HepG2 (cell line): ENCODE data around the gene ENTREP3. TPM values are rescaled to one million over a fixed set of nuclear protein-coding genes. Genes with fewer than 3 reads are reported as not detected.

Experiments
- ASH2L ChIP-seq: fragments of 300-600, 200-600 bp; sonication (generic); IDR thresholded peaks from 2 replicates; pipeline ENCODE4 v1.7.0; 2017; ENCODE audit warnings: low read depth, mild to moderate bottlenecking, moderate library complexity, mixed read lengths, low read length; ENCODE audit not compliant: insufficient read length
- ATF7-NPFF ChIP-seq: sonication (generic); formaldehyde crosslinking; IDR thresholded peaks from 2 replicates; pipeline ENCODE4 v1.8.1; 2023; ENCODE audit warnings: mild to moderate bottlenecking, low read depth, missing genetic modification reagents, moderate library complexity
- GATAD1 ChIP-seq: IDR thresholded peaks from 2 replicates; pipeline ENCODE4 v1.6.1; 2016; ENCODE audit warnings: missing genetic modification reagents, missing compliant biosample characterization
- KDM4B ChIP-seq: sonication (generic); formaldehyde crosslinking; IDR thresholded peaks from 2 replicates; pipeline ENCODE4 v1.4.0; 2020; ENCODE audit warnings: missing genetic modification reagents
- MED8 ChIP-seq: sonication (generic); formaldehyde crosslinking; IDR thresholded peaks from 2 replicates; pipeline ENCODE4 v1.8.1; 2023; ENCODE audit warnings: mild to moderate bottlenecking, missing genetic modification reagents; ENCODE audit not compliant: insufficient replicate concordance
- MTF1 ChIP-seq: sonication (generic); formaldehyde crosslinking; IDR thresholded peaks from 2 replicates; pipeline ENCODE4 v1.5.0; 2020; ENCODE audit warnings: missing genetic modification reagents
- NONO ChIP-seq, 2 experiments: fragments of 450-650 bp in 1 of 2; sonication (generic) in 1 of 2; formaldehyde crosslinking in 1 of 2; IDR thresholded peaks in 1 of 2; conservative IDR thresholded peaks in 1 of 2; 2 replicates each; pipeline versions ENCODE4 v1.6.1 to v1.8.0; 2017 to 2022; ENCODE audit warnings: mild to moderate bottlenecking in 1 of 2, missing genetic modification reagents in 1 of 2, moderate library complexity in 1 of 2
- RXRB ChIP-seq: IDR thresholded peaks from 2 replicates; pipeline ENCODE4 v1.6.1; 2016; ENCODE audit warnings: borderline replicate concordance, missing genetic modification reagents, missing compliant biosample characterization
- TBX2 ChIP-seq: sonication (generic); formaldehyde crosslinking; IDR thresholded peaks from 2 replicates; pipeline ENCODE4 v1.5.0; 2020; ENCODE audit warnings: missing genetic modification reagents, mild to moderate bottlenecking, borderline replicate concordance
- TSC22D2 ChIP-seq: sonication (generic); formaldehyde crosslinking; IDR thresholded peaks from 2 replicates; pipeline ENCODE4 v1.5.1; 2020; ENCODE audit warnings: missing genetic modification reagents, mild to moderate bottlenecking, borderline replicate concordance
- ZNF160 ChIP-seq: sonication (generic); formaldehyde crosslinking; IDR thresholded peaks from 2 replicates; pipeline ENCODE4 v1.8.0; 2022; ENCODE audit warnings: mild to moderate bottlenecking, inconsistent platforms, missing genetic modification reagents
- ZNF746 ChIP-seq: sonication (generic); formaldehyde crosslinking; IDR thresholded peaks from 2 replicates; pipeline ENCODE4 v1.8.0; 2022; ENCODE audit warnings: mild to moderate bottlenecking, missing genetic modification reagents
- ZZZ3 ChIP-seq: sonication (generic); formaldehyde crosslinking; IDR thresholded peaks from 2 replicates; pipeline ENCODE4 v1.4.0; 2020; ENCODE audit warnings: missing genetic modification reagents, mild to moderate bottlenecking, borderline replicate concordance
- polyA plus RNA-seq, 8 experiments: library from polyadenylated mRNA; depleted of rRNA in 3 of 8; stranded (reverse) in 7 of 8; unstranded in 1 of 8; fragments of >200 nt; fragmentation: Illumina TruSeq in 4 of 8; extraction: Trizol in 4 of 8; gene quantifications; 2 replicates each; pipeline versions ENCODE4 v1.2.1 to v1.2.3, GENCODE V29; 2011 to 2016; ENCODE audit warnings: low read depth in 4 of 8, missing spikeins in 1 of 8, mixed read lengths in 1 of 8; ENCODE audit not compliant: insufficient read depth in 1 of 8
- total RNA-seq, 5 experiments: library from RNA; depleted of rRNA; stranded (reverse); fragments of >200 nt; fragmentation: Illumina TruSeq; extraction: Trizol; gene quantifications; 2 replicates each; pipeline ENCODE4 v1.2.3, GENCODE V29; 2016; ENCODE audit warnings: low read depth in 1 of 5
- TF ChIP-seq, protein P1 (sequence below): sonication (generic); formaldehyde crosslinking; IDR thresholded peaks from 2 replicates; pipeline ENCODE4 v1.4.0; 2020; ENCODE audit warnings: mild to moderate bottlenecking, missing genetic modification reagents
- TF ChIP-seq, protein P2 (sequence below): IDR thresholded peaks from 2 replicates; pipeline ENCODE4 v1.6.1; 2016; ENCODE audit warnings: missing biosample characterization, missing genetic modification reagents, low read depth
- TF ChIP-seq, protein P3 (sequence below): sonication (generic); formaldehyde crosslinking; conservative IDR thresholded peaks from 2 replicates; pipeline ENCODE4 v1.4.0; 2020; ENCODE audit warnings: missing genetic modification reagents
- TF ChIP-seq, protein P4 (sequence below): sonication (generic); formaldehyde crosslinking; IDR thresholded peaks from 2 replicates; pipeline ENCODE4 v1.4.0; 2020; ENCODE audit warnings: missing genetic modification reagents
- TF ChIP-seq, protein P5 (sequence below): sonication (generic); formaldehyde crosslinking; IDR thresholded peaks from 2 replicates; pipeline ENCODE4 v1.4.0; 2020; ENCODE audit warnings: missing genetic modification reagents; ENCODE audit errors: not compliant biosample characterization
- TF ChIP-seq, protein P6 (sequence below): sonication (generic); formaldehyde crosslinking; IDR thresholded peaks from 2 replicates; pipeline ENCODE4 v1.8.1; 2023; ENCODE audit warnings: missing genetic modification reagents, mild to moderate bottlenecking, borderline replicate concordance

The ENTREP3 gene
- total and polyA plus RNA-seq, 2 of the 13 experiments (the other 11 are each of a cell fraction or from before 2014, with no cell fraction given), result 4.1 to 9.9 TPM

DNA sequence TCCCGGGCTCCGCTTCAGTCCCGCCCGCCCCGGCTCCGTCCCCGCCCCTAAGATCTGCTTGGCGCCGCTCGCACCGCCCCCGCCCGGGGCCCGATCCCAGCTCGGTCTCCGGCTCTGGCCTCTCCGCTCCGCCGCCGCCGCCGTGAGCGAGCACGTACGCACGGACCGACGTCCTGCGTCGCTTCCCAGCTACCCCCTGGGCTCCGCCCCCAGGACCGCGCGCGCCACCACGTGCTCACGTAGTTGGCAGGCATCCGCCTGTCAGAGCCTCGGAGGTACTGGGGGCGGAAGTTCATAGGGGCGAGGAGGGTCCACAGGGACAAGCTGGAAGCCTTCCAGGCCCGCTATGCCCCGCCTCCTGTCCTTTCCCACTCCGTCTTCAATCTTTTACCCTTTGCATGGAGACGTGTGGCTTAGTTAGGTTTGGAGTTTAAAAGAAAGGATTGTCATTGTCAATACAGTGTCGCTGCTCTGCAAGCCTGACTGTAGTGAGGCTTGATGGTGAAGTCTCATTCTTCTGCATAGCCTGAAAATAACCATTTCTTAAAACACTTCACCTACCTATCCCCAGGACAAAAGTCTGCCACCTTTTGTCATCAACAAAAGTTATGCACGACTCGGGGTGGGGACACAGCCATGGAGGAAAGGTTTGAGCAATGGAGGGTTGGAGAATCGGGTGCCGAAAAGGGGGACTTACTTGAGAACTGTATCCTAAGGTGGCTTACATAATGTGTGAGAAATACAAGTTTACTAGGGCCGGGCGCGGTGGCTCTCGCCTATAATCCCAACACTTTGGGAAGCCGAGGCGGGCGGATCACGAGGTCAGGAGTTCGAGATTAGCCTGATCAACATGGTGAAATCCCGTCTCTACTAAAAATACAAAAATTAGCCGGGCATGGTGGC, 18.3 kb upstream of the ENTREP3 start, which contains the start of gene CLK2 (continued):
- TF ChIP-seq, protein P1, sequence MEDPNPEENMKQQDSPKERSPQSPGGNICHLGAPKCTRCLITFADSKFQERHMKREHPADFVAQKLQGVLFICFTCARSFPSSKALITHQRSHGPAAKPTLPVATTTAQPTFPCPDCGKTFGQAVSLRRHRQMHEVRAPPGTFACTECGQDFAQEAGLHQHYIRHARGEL (CRISPR knock-in tag), result no peak
- TF ChIP-seq, protein P2, sequence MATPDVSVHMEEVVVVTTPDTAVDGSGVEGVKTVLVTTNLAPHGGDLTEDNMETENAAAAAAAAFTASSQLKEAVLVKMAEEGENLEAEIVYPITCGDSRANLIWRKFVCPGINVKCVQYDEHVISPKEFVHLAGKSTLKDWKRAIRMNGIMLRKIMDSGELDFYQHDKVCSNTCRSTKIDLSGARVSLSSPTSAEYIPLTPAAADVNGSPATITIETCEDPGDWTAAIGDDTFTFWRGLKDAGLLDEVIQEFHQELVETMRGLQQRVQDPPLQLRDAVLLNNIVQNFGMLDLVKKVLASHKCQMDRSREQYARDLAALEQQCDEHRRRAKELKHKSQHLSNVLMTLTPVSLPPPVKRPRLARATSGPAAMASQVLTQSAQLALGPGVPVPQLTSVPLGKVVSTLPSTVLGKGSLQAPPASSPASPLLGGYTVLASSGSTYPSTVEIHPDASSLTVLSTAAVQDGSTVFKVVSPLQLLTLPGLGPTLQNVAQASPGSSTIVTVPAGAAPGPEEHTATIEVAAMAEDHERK (CRISPR knock-in tag), result peak; percentile 99
- TF ChIP-seq, protein P3, sequence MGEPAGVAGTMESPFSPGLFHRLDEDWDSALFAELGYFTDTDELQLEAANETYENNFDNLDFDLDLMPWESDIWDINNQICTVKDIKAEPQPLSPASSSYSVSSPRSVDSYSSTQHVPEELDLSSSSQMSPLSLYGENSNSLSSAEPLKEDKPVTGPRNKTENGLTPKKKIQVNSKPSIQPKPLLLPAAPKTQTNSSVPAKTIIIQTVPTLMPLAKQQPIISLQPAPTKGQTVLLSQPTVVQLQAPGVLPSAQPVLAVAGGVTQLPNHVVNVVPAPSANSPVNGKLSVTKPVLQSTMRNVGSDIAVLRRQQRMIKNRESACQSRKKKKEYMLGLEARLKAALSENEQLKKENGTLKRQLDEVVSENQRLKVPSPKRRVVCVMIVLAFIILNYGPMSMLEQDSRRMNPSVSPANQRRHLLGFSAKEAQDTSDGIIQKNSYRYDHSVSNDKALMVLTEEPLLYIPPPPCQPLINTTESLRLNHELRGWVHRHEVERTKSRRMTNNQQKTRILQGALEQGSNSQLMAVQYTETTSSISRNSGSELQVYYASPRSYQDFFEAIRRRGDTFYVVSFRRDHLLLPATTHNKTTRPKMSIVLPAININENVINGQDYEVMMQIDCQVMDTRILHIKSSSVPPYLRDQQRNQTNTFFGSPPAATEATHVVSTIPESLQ (CRISPR knock-in tag), result no peak
- TF ChIP-seq ASH2L, result peak; percentile 74
- TF ChIP-seq NONO (IDR thresholded peaks at IDR 0.05), result no peak
- peak; percentile 90 for TF ChIP-seq NONO (CRISPR knock-in tag; conservative IDR thresholded peaks at IDR 0.05)
- peak; percentile 69 for TF ChIP-seq TBX2 (CRISPR knock-in tag)
- TF ChIP-seq, protein P4, sequence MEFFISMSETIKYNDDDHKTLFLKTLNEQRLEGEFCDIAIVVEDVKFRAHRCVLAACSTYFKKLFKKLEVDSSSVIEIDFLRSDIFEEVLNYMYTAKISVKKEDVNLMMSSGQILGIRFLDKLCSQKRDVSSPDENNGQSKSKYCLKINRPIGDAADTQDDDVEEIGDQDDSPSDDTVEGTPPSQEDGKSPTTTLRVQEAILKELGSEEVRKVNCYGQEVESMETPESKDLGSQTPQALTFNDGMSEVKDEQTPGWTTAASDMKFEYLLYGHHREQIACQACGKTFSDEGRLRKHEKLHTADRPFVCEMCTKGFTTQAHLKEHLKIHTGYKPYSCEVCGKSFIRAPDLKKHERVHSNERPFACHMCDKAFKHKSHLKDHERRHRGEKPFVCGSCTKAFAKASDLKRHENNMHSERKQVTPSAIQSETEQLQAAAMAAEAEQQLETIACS (CRISPR knock-in tag), result peak; percentile 97
- TF ChIP-seq GATAD1 (CRISPR knock-in tag), result peak; percentile 92
- peak; percentile 68; the same call in 1 of the 2 replicates for TF ChIP-seq ZZZ3 (CRISPR knock-in tag)
- 0 out of 2 replicates have a peak, but pooled peaks have one; percentile 37 for TF ChIP-seq RXRB (CRISPR knock-in tag)
- TF ChIP-seq, protein P5, sequence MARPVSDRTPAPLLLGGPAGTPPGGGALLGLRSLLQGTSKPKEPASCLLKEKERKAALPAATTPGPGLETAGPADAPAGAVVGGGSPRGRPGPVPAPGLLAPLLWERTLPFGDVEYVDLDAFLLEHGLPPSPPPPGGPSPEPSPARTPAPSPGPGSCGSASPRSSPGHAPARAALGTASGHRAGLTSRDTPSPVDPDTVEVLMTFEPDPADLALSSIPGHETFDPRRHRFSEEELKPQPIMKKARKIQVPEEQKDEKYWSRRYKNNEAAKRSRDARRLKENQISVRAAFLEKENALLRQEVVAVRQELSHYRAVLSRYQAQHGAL (CRISPR knock-in tag), result no peak
- TF ChIP-seq MTF1 (CRISPR knock-in tag), result no peak
- TF ChIP-seq ZNF746 (CRISPR knock-in tag), result peak; percentile 18; the same call in 1 of the 2 replicates
- peak; percentile 40; the same call in 1 of the 2 replicates for TF ChIP-seq ATF7-NPFF (CRISPR knock-in tag)
- TF ChIP-seq, protein P6, sequence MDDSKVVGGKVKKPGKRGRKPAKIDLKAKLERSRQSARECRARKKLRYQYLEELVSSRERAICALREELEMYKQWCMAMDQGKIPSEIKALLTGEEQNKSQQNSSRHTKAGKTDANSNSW (CRISPR knock-in tag), result no peak
- 0 out of 2 replicates have a peak, but pooled peaks have one; percentile 20 for TF ChIP-seq KDM4B (CRISPR knock-in tag)
- TF ChIP-seq ZNF160 (CRISPR knock-in tag), result no peak
- TF ChIP-seq MED8, result peak; percentile 28
- no peak for TF ChIP-seq TSC22D2 (CRISPR knock-in tag)
